UCSD-AML1 (cell line): ENCODE data around the gene OR7D2.

ENCODE experiments used
- DNase-seq: peaks from one replicate; lab custom pipeline; 2025; ENCODE audit not compliant: unreplicated experiment; lab: John Stamatoyannopoulos, UW

The OR7D2 gene

GRCh38 chr19:9178901-9179300 is at the start of gene OR7D2:
Gene OR7D2, plus strand, starts transcription at chr19:9178979. Its CDS starts 6,803 bp downstream, at chr19:9185782.
- no peak for DNase-seq

GRCh38 chr19:9130965-9131364 is 47.8 kb upstream of the OR7D2 start:
- no peak for DNase-seq

- no peak for DNase-seq
Observed at GRCh38 chr19:9132422-9132821, 46.4 kb upstream of the OR7D2 start.

- no peak for DNase-seq
Observed at GRCh38 chr19:9139609-9140158, 39.1 kb upstream of the OR7D2 start.

GRCh38 chr19:9140159-9140874 is 38.5 kb upstream of the OR7D2 start, which contains the start of gene ZNF317:
Gene ZNF317, plus strand, starts transcription at chr19:9140397. Its CDS starts 15,620 bp downstream, at chr19:9156017.
- DNase-seq, result peak; percentile 85

- DNase-seq, result no peak
Observed at GRCh38 chr19:9144920-9145319, 33.9 kb upstream of the OR7D2 start.

- DNase-seq, result no peak
Observed at GRCh38 chr19:9146882-9147281, 31.9 kb upstream of the OR7D2 start.

- no peak for DNase-seq
Observed at GRCh38 chr19:9148697-9149096, 30.1 kb upstream of the OR7D2 start.

- no peak for DNase-seq
Observed at GRCh38 chr19:9149997-9150396, 28.8 kb upstream of the OR7D2 start.

GRCh38 chr19:9150650-9151049 is 28.1 kb upstream of the OR7D2 start:
- DNase-seq, result no peak

GRCh38 chr19:9151367-9151766 is 27.4 kb upstream of the OR7D2 start:
- DNase-seq, result no peak

- DNase-seq, result no peak
Observed at GRCh38 chr19:9155591-9155990, 23.2 kb upstream of the OR7D2 start.

GRCh38 chr19:9156304-9156703 is 22.5 kb upstream of the OR7D2 start:
- no peak for DNase-seq

GRCh38 chr19:9159891-9160290 is 18.9 kb upstream of the OR7D2 start:
- no peak for DNase-seq

- DNase-seq, result no peak
Observed at GRCh38 chr19:9161427-9161826, 17.4 kb upstream of the OR7D2 start.

GRCh38 chr19:9165261-9165660 is 13.5 kb upstream of the OR7D2 start:
- no peak for DNase-seq

- no peak for DNase-seq
Observed at GRCh38 chr19:9166846-9167245, 11.9 kb upstream of the OR7D2 start.

GRCh38 chr19:9171393-9171991 is 7.3 kb upstream of the OR7D2 start:
- no peak for DNase-seq

- DNase-seq, result no peak
Observed at GRCh38 chr19:9175326-9175725, 3.5 kb upstream of the OR7D2 start.

GRCh38 chr19:9183000-9183399 is 4.2 kb downstream of the OR7D2 start:
- no peak for DNase-seq

- DNase-seq, result no peak
Observed at GRCh38 chr19:9187191-9187590, 8.4 kb downstream of the OR7D2 start.

- no peak for DNase-seq
Observed at GRCh38 chr19:9189535-9189934, 10.8 kb downstream of the OR7D2 start.
